Measurements from ENCODE around the gene SEC14L2.

SEC14L2 gene

DNA sequence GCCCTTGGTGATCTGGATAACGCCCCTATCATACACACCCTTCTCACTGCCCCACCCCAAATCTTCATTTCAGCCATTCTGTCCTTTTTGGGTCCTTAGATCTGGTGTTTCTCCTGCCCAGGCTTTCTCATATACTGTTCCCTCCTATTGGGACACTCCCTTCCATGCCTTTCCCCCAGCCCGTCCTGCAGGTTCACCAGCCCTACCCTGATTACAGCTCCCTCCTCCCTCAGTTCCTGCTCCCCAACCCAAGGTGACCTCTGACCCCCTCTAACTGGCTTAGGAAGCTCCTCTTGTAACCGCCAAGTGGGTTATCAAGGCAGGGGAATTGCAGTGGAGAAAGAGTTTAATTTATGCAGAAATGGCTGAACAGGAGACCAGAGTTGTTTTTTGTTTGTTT is 41.7 kb downstream of the SEC14L2 start:
- CTCF ChIA-PET = no interaction called here
- H3K27ac ChIP-seq = no peak overlapping the region
- POLR2A ChIA-PET (ENCODE audit: low non-redundant PET) = no interaction called here
- no peak for DNase-seq (ENCODE audit: low spot score)
- TF ChIP-seq, protein P1, sequence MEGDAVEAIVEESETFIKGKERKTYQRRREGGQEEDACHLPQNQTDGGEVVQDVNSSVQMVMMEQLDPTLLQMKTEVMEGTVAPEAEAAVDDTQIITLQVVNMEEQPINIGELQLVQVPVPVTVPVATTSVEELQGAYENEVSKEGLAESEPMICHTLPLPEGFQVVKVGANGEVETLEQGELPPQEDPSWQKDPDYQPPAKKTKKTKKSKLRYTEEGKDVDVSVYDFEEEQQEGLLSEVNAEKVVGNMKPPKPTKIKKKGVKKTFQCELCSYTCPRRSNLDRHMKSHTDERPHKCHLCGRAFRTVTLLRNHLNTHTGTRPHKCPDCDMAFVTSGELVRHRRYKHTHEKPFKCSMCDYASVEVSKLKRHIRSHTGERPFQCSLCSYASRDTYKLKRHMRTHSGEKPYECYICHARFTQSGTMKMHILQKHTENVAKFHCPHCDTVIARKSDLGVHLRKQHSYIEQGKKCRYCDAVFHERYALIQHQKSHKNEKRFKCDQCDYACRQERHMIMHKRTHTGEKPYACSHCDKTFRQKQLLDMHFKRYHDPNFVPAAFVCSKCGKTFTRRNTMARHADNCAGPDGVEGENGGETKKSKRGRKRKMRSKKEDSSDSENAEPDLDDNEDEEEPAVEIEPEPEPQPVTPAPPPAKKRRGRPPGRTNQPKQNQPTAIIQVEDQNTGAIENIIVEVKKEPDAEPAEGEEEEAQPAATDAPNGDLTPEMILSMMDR (conservative IDR thresholded peaks at IDR 0.05; ENCODE audit: low read depth) = no peak

DNA sequence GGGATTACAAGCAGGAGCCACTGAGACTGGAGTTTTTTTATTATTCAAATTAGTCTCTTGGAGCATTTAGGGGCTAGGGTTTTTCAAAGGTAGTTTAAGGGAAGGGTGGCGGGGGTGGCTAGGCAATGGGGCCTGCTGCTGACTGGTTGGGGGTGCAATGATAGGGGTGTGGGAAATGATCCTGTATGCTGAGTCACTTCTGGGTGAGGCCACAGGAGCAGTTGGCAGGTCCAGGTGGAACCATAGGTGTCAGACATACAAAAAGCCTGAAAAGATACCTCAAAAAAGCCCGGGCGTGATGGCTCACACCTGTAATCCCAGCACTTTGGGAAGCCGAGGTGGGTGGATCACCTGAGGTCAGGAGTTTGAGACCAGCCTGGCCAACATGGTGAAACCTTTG is 42.4 kb downstream of the SEC14L2 start:
- DNase-seq (ENCODE audit: low spot score) = no peak
- POLR2A ChIA-PET (ENCODE audit: low non-redundant PET) = no interaction called here
- CTCF ChIA-PET = no interaction called here
- H3K27ac ChIP-seq = no peak overlapping the region
- TF ChIP-seq, protein P1 (conservative IDR thresholded peaks at IDR 0.05; ENCODE audit: low read depth) = no peak

GRCh38 chr22:30439836-30440235 is 43.0 kb downstream of the SEC14L2 start:
- TF ChIP-seq, protein P1 (conservative IDR thresholded peaks at IDR 0.05; ENCODE audit: low read depth) = no peak
- ChIA-PET POLR2A (ENCODE audit: low non-redundant PET) (no interaction called here), CTCF (no interaction called here)
- no peak overlapping the region for H3K27ac ChIP-seq
- no peak for DNase-seq (ENCODE audit: low spot score)

DNA sequence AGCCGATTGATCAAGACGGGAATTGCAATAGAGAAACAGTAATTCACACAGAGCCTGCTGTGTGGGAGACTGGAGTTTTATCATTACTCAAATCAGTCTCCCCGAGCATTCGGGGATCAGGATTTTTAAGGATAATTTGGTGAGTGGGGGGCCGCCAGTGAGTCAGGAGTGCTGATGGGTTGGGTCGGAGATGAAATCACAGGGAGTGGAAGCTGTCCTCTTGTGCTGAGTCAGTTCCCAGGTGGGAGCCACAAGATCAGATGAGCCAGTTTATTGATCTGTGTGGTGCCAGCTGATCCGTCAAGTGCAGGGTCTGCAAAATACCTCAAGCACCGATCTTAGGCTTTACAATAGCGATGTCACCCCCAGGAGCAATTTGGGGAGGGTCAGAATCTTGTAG is 44.3 kb downstream of the SEC14L2 start:
- CTCF ChIA-PET = interaction anchor here (0.7 kb wide), 1 partner anchor 360 kb away, joined by 4 read pairs; no protein-coding TSS in a partner anchor
- POLR2A ChIA-PET (ENCODE audit: low non-redundant PET) = no interaction called here
- TF ChIP-seq, protein P1 (conservative IDR thresholded peaks at IDR 0.05; ENCODE audit: low read depth) = no peak
- no peak overlapping the region for H3K27ac ChIP-seq
- no peak for DNase-seq (ENCODE audit: low spot score)

- TF ChIP-seq, protein P1 (conservative IDR thresholded peaks at IDR 0.05; ENCODE audit: low read depth) = peak; percentile 64
- peak; percentile 65 for DNase-seq (ENCODE audit: low spot score)
- ChIA-PET CTCF (no interaction called here), POLR2A (ENCODE audit: low non-redundant PET) (no interaction called here)
- no peak overlapping the region for H3K27ac ChIP-seq
These were observed 48.0 kb downstream of the SEC14L2 start for GRCh38 chr22:30444632-30445437.

DNA sequence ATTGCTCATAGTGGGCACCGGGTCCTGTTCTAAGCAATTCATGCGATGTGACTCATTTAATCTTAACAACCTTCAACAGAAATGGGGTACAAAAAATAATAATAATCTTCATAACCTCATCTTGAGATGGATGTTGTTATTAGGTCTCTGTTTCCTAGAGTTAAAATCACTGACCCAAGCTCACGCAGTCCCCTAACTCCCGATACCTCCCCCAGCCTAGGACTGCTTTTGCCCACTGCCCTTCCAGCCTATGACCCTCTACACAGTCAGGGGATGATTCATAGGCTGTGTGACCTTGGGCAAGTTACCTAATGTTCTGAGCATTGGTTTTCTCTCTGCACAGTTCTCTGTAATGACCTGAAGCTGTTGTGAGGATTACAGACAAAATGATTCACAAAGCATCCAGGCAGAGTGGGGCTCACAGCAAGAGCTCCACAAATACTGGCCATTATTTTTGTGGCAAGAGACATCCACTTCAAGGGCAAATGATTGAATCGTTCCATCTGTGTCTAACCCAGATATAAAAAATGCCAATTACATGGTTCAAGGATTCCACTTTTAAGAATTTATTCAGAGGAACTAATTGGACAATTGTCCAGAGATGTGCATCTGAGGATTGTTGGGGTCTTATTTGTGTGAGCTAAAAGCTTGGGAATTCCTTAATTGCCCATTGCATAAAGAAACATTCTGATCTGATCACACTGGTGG is 48.8 kb downstream of the SEC14L2 start:
- DNase-seq (ENCODE audit: low spot score) = no peak
- no peak overlapping the region for H3K27ac ChIP-seq
- TF ChIP-seq, protein P1 (conservative IDR thresholded peaks at IDR 0.05; ENCODE audit: low read depth) = 0 out of 2 replicates have a peak, but pooled peaks have one; percentile 9
- CTCF ChIA-PET = interaction anchor here (0.6 kb wide), 1 partner anchor 503 kb away, joined by 3 read pairs; no protein-coding TSS in a partner anchor
- POLR2A ChIA-PET (ENCODE audit: low non-redundant PET) = no interaction called here
